ENCODE results near the gene PGAP1.

DNA sequence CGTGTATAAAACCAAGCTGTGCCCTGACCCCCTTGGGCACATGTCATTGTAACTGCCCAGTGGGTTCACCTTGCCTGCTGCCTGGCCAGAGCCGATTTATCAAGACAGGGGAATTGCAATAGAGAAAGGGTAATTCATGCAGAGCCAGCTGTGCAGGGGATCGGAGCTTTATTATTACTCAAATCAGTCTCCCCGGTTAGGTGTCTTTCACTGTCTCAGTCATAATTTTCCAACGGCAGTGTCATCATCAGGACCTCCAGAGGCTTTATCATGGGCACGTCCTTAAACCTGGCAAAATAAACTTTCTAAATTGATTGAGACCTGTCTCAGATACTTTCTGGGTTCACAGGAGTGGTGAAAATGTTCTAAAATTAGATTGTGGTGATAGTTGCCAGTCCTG is 29.6 kb upstream of the PGAP1 start:
- TF ChIP-seq, protein P1, sequence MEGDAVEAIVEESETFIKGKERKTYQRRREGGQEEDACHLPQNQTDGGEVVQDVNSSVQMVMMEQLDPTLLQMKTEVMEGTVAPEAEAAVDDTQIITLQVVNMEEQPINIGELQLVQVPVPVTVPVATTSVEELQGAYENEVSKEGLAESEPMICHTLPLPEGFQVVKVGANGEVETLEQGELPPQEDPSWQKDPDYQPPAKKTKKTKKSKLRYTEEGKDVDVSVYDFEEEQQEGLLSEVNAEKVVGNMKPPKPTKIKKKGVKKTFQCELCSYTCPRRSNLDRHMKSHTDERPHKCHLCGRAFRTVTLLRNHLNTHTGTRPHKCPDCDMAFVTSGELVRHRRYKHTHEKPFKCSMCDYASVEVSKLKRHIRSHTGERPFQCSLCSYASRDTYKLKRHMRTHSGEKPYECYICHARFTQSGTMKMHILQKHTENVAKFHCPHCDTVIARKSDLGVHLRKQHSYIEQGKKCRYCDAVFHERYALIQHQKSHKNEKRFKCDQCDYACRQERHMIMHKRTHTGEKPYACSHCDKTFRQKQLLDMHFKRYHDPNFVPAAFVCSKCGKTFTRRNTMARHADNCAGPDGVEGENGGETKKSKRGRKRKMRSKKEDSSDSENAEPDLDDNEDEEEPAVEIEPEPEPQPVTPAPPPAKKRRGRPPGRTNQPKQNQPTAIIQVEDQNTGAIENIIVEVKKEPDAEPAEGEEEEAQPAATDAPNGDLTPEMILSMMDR (conservative IDR thresholded peaks at IDR 0.05; ENCODE audit: low read depth, low read length): no peak
- TF ChIP-seq EZH2phosphoT487 (IDR thresholded peaks at IDR 0.05; ENCODE audit: borderline replicate concordance, low read length) (no peak), EZH2 (IDR thresholded peaks at IDR 0.05; ENCODE audit: low read length, unreplicated experiment) (no peak)

All from PC-3 (cell line).